ENCODE results near the gene PEG3.
"Not testable (repeated sequence)": the region's sequence is repeated elsewhere in the genome, so short reads cannot be mapped to it uniquely, and the experiment has no call there.

The PEG3 gene

GRCh38 chr19:56858026-56858425, 17.5 kb upstream of the PEG3 start:
- Histone ChIP-seq H3K79me2 (ENCODE audit: insufficient read depth, low read length) (no peaks in the 10 kb centered on the region), H2AFZ (ENCODE audit: low read depth, low read length, severe bottlenecking) (no peak overlapping the region), H3K9me3 (ENCODE audit: insufficient read depth, low read length) (0 out of 2 replicates have a peak, but pooled peaks cover 4% of the 10 kb centered on the region), H3K4me3 (ENCODE audit: insufficient read depth, low read length, poor library complexity, severe bottlenecking) (no peak overlapping the region), H3K27me3 (ENCODE audit: low read length) (no peaks in the 10 kb centered on the region), H3K9ac (ENCODE audit: low read length) (no peak overlapping the region), H3K4me2 (ENCODE audit: low read depth, low read length, poor library complexity, severe bottlenecking) (no peak overlapping the region), H3F3A (ENCODE audit: insufficient read depth) (no peaks in the 10 kb centered on the region), H4K20me1 (ENCODE audit: low read depth, low read length) (no peaks in the 10 kb centered on the region), H3K36me3 (ENCODE audit: low read length) (no peaks in the 10 kb centered on the region), H3K27ac (ENCODE audit: low read depth, low read length) (no peak overlapping the region), H3K9me2 (replicated peaks; ENCODE audit: insufficient read depth, low read length) (0 out of 2 replicates have a peak, but pooled peaks cover 5% of the 10 kb centered on the region)
- TF ChIP-seq CTCF (IDR thresholded peaks at IDR 0.05; ENCODE audit: insufficient read depth, low read length, poor library complexity, severe bottlenecking), result no peak
- TF ChIP-seq EZH2phosphoT487 (conservative IDR thresholded peaks at IDR 0.05; ENCODE audit: low read length), result no peak

DNA sequence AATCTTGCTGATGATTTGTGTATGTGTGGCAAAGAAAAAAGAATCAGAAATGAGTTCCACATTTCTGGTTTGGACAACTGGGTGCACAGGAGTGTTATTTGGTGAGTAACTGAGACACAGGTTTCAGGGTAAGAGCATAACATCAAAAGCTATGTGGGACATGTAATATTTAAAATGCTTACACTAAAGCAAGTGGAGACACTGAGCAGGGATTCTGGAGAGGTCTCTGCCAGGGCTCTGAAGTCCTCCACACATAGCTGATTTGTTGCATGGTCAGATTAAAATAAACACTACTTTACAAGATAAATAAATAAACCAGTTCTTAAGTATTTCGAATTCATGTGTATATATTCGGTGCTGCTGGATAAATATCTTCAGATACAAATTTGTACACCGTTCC, 16.3 kb upstream of the PEG3 start:
- Histone ChIP-seq H3K36me3 (ENCODE audit: low read length) (no peaks in the 10 kb centered on the region), H3F3A (ENCODE audit: insufficient read depth) (no peaks in the 10 kb centered on the region), H3K9me2 (replicated peaks; ENCODE audit: insufficient read depth, low read length) (0 out of 2 replicates have a peak, but pooled peaks cover 5% of the 10 kb centered on the region), H3K4me2 (ENCODE audit: low read depth, low read length, poor library complexity, severe bottlenecking) (no peak overlapping the region), H4K20me1 (ENCODE audit: low read depth, low read length) (no peaks in the 10 kb centered on the region), H2AFZ (ENCODE audit: low read depth, low read length, severe bottlenecking) (no peak overlapping the region), H3K9me3 (ENCODE audit: insufficient read depth, low read length) (0 out of 2 replicates have a peak, but pooled peaks cover 4% of the 10 kb centered on the region), H3K9ac (ENCODE audit: low read length) (no peak overlapping the region), H3K27ac (ENCODE audit: low read depth, low read length) (no peak overlapping the region), H3K27me3 (ENCODE audit: low read length) (no peaks in the 10 kb centered on the region), H3K79me2 (ENCODE audit: insufficient read depth, low read length) (no peaks in the 10 kb centered on the region), H3K4me3 (ENCODE audit: insufficient read depth, low read length, poor library complexity, severe bottlenecking) (no peak overlapping the region)
- TF ChIP-seq CTCF (IDR thresholded peaks at IDR 0.05; ENCODE audit: insufficient read depth, low read length, poor library complexity, severe bottlenecking) (no peak), EZH2phosphoT487 (conservative IDR thresholded peaks at IDR 0.05; ENCODE audit: low read length) (no peak)

GRCh38 chr19:56852361-56852760, 11.8 kb upstream of the PEG3 start:
- not testable (repeated sequence) for H3K27ac ChIP-seq (ENCODE audit: low read depth, low read length); H4K20me1 ChIP-seq (ENCODE audit: low read depth, low read length)

DNA sequence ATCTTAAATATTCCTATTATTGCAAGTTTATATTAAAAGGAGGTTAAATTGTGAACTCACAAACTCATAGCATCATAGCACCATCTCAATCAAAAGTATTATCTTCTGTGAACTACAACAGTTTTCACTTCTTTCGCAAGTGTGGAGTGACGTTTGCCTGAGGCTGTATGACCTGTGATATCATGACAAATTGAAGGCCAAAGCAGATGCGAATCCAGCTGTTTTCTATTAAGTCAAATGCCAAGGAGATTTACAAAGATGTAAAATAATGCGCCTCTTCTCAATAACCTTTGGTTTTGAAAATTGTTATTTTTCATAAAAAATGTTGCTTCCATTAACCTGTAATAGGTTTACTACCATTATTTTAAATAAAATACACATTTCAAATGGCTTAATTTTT, 7.6 kb upstream of the PEG3 start:
- Histone ChIP-seq H3K9me3 (ENCODE audit: insufficient read depth, low read length) (no peaks in the 10 kb centered on the region), H3K27ac (ENCODE audit: low read depth, low read length) (no peak overlapping the region), H4K20me1 (ENCODE audit: low read depth, low read length) (no peaks in the 10 kb centered on the region), H3K4me2 (ENCODE audit: low read depth, low read length, poor library complexity, severe bottlenecking) (no peak overlapping the region), H3K79me2 (ENCODE audit: insufficient read depth, low read length) (no peaks in the 10 kb centered on the region), H3K9me2 (replicated peaks; ENCODE audit: insufficient read depth, low read length) (no peaks in the 10 kb centered on the region), H3K27me3 (ENCODE audit: low read length) (peaks cover 3% of the 10 kb centered on the region; the same call in 1 of the 2 replicates), H2AFZ (ENCODE audit: low read depth, low read length, severe bottlenecking) (no peak overlapping the region), H3F3A (ENCODE audit: insufficient read depth) (no peaks in the 10 kb centered on the region), H3K9ac (ENCODE audit: low read length) (no peak overlapping the region), H3K4me3 (ENCODE audit: insufficient read depth, low read length, poor library complexity, severe bottlenecking) (no peak overlapping the region), H3K36me3 (ENCODE audit: low read length) (no peaks in the 10 kb centered on the region)
- no peak for TF ChIP-seq CTCF (IDR thresholded peaks at IDR 0.05; ENCODE audit: insufficient read depth, low read length, poor library complexity, severe bottlenecking)
- TF ChIP-seq EZH2phosphoT487 (conservative IDR thresholded peaks at IDR 0.05; ENCODE audit: low read length), result no peak

More at GRCh38 chr19:56852361-56852760, 11.8 kb upstream of the PEG3 start:
- not testable (repeated sequence) for H3K9me3 ChIP-seq (ENCODE audit: insufficient read depth, low read length); H3K9ac ChIP-seq (ENCODE audit: low read length); H3K4me2 ChIP-seq (ENCODE audit: low read depth, low read length, poor library complexity, severe bottlenecking); H3F3A ChIP-seq (ENCODE audit: insufficient read depth); H3K9me2 ChIP-seq (replicated peaks; ENCODE audit: insufficient read depth, low read length); H3K79me2 ChIP-seq (ENCODE audit: insufficient read depth, low read length); H3K27me3 ChIP-seq (ENCODE audit: low read length); H2AFZ ChIP-seq (ENCODE audit: low read depth, low read length, severe bottlenecking); H3K36me3 ChIP-seq (ENCODE audit: low read length); H3K4me3 ChIP-seq (ENCODE audit: insufficient read depth, low read length, poor library complexity, severe bottlenecking)

Data from SU-DHL-6 (cell line).